ENCODE results near the gene MAN1A1. TPM values are rescaled to one million over a fixed set of nuclear protein-coding genes. Genes with fewer than 3 reads are reported as not detected.

The MAN1A1 gene
- total and polyA plus RNA-seq, 4 donors, result 11.7 to 60.4 (median 33.7) TPM

DNA sequence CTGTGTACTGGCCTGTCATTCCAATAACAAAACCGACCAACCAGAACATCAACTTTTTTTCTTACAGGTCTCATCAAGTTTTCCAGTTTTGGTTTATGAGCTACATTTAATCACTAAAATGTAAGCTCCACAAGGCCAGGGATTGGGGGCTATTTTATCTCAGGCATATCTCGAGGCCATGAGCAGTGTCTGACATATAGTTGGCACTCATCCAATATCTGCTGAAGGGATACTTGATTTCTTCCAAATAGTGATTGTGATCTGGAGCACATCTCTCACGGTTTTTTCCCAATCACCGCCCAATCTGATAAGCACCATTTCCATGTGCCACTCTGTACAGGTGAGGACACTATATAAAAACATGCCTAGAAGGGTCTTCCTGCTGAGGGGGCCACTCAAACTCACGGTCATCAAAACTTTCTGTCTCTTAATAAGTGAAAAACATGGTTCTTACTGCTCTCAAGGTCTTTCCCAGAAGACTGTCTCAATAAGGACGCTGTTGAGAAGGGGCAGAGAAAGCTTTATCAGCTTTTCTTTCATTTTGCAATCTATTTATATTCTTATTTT is 65.5 kb downstream of the MAN1A1 start:
- H3K4me3 ChIP-seq (ENCODE audit: low read depth, low read length), result no peak overlapping the region

DNA sequence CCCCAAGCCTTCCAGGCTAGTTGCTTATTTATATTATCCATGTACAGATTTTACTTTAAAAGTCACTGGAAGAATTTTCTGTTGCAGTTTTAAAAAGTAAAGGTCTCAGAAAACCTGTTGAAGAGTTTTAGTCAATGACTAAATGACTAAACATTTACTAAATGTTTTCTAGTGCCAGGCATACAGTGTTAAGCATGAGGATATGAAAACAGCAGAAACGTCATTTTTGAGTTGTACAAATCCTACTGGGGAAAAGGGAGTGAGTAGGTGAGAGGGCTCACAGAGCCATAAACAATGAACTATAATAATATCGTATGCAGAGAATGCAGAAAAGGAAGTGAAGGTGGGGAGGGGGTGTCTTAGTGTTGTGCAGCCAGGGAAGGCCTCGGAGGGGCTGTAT is 66.3 kb downstream of the MAN1A1 start:
- no peaks in the 10 kb centered on the region for H3K36me3 ChIP-seq (ENCODE audit: control insufficient read depth, insufficient read depth, low read length)
- no peak for DNase-seq (ENCODE audit: low read depth in 4 of 6, low spot score in 6 of 6)
- WGBS (ENCODE audit: insufficient coverage), result 89% methylated on average over 3 of the region's 3 CpGs
- H3K4me1 ChIP-seq (ENCODE audit: control insufficient read depth, insufficient read depth, low read length), result no peaks in the 10 kb centered on the region
- no peak overlapping the region for H3K27ac ChIP-seq (ENCODE audit: low read depth, low read length)
- no peak overlapping the region for H3K4me3 ChIP-seq (ENCODE audit: low read depth, low read length)
- no peaks in the 10 kb centered on the region for H3K27me3 ChIP-seq (ENCODE audit: control insufficient read depth, insufficient read depth, low read length)
- no peaks in the 10 kb centered on the region for H3K9me3 ChIP-seq (ENCODE audit: control insufficient read depth, insufficient read depth, low read length)

More for the DNA sequence above, 65.5 kb downstream of the MAN1A1 start:
- Histone ChIP-seq H3K27ac (ENCODE audit: low read depth, low read length) (no peak overlapping the region), H3K9me3 (ENCODE audit: control insufficient read depth, insufficient read depth, low read length) (no peaks in the 10 kb centered on the region), H3K27me3 (ENCODE audit: control insufficient read depth, insufficient read depth, low read length) (no peaks in the 10 kb centered on the region), H3K4me1 (ENCODE audit: control insufficient read depth, insufficient read depth, low read length) (no peaks in the 10 kb centered on the region), H3K36me3 (ENCODE audit: control insufficient read depth, insufficient read depth, low read length) (no peaks in the 10 kb centered on the region)
- 100% methylated on average over 3 of the region's 6 CpGs for WGBS (ENCODE audit: insufficient coverage)
- DNase-seq (ENCODE audit: low read depth in 4 of 6, low spot score in 6 of 6), result no peak

DNA sequence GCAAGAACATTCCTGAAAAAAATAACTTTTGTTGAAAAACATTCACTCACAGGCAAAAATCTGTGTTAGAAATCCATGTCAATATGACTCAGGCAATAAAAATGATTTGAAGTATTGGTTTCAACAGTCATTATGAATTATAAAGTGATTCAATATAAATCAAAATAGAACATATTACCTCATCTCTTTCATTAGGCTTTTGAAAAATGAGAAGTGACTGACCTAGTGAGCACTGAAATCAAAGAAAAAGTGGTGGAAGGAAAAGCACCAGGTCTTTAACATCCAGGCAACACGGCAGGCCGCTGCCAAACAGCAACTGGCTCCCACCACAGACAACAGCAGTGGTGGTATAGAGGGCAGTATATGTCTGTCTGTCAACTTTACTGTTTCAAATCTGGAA is 68.9 kb downstream of the MAN1A1 start:
- no peaks in the 10 kb centered on the region for H3K36me3 ChIP-seq (ENCODE audit: control insufficient read depth, insufficient read depth, low read length)
- H3K27ac ChIP-seq (ENCODE audit: low read depth, low read length), result no peak overlapping the region
- DNase-seq (ENCODE audit: low read depth in 4 of 6, low spot score in 6 of 6), result no peak
- H3K27me3 ChIP-seq (ENCODE audit: control insufficient read depth, insufficient read depth, low read length), result no peaks in the 10 kb centered on the region
- no peaks in the 10 kb centered on the region for H3K4me1 ChIP-seq (ENCODE audit: control insufficient read depth, insufficient read depth, low read length)
- no peaks in the 10 kb centered on the region for H3K9me3 ChIP-seq (ENCODE audit: control insufficient read depth, insufficient read depth, low read length)
- H3K4me3 ChIP-seq (ENCODE audit: low read depth, low read length), result no peak overlapping the region
- WGBS (ENCODE audit: insufficient coverage), result no CpG with 5 or more reads among the region's 2 CpGs

DNA sequence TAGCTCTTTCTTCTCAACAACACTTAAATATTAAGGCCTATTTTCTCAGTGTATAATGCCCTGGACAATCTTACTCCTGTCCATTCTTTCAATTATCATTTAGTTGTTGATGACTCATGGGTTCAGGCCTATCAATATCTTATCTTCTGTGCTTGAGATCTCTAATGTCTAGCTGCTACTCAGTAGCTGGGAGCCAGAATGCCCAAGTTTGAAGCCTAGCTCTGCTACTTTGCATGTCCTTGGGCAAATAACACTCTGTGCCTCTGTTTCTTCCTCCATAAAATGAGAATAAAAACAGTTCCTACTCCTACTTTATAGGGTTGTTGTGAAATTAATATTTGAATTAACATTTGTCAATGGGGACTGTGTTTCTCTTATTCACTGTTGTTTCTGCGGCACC is 69.5 kb downstream of the MAN1A1 start:
- Histone ChIP-seq H3K4me3 (ENCODE audit: low read depth, low read length) (no peak overlapping the region), H3K27me3 (ENCODE audit: control insufficient read depth, insufficient read depth, low read length) (no peaks in the 10 kb centered on the region), H3K4me1 (ENCODE audit: control insufficient read depth, insufficient read depth, low read length) (no peaks in the 10 kb centered on the region), H3K9me3 (ENCODE audit: control insufficient read depth, insufficient read depth, low read length) (no peaks in the 10 kb centered on the region), H3K36me3 (ENCODE audit: control insufficient read depth, insufficient read depth, low read length) (no peaks in the 10 kb centered on the region), H3K27ac (ENCODE audit: low read depth, low read length) (no peak overlapping the region)
- WGBS (ENCODE audit: insufficient coverage), result no CpG with 5 or more reads among the region's 1 CpG
- no peak for DNase-seq (ENCODE audit: low read depth in 4 of 6, low spot score in 6 of 6)

DNA sequence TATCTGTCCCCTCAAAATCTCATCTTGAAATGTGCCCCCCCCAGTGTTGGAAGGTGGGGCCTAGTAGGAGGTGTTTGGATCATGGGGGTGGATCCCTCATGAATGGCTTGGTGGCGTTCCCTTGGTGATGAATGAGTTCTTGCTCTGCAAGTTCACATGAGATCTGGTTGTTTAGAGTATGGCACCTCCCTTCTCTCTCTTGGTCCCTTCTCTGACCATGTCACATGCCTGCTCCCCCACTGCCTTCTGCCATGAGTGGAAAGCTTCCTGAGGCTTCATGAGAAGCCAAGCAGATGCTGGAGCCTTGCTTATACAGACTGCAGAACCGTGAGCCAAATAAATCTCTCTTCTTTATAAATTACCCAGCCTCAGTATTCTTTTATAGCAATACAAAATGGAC is 70.9 kb downstream of the MAN1A1 start:
- 82% methylated on average over 2 of the region's 2 CpGs for WGBS (ENCODE audit: insufficient coverage)
- Histone ChIP-seq H3K27ac (ENCODE audit: low read depth, low read length) (no peak overlapping the region), H3K9me3 (ENCODE audit: control insufficient read depth, insufficient read depth, low read length) (no peaks in the 10 kb centered on the region)

DNA sequence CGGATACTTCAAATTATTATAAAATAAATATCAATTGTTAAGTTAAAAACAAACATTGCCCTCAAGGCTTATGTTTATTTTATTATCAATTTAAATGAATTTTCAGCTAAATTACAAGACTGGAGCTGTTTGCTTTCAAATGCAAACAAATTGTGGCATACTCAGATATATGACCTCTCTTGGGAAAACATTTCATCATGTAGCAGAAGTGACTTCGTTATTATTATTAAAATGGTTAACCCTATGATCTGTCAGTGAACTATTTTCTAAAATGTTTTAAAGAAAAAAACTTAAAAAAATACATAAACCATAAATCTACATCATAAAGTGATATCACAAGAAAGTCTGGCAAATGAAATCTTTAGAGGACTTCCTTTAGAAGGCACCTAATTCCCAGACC is 72.5 kb downstream of the MAN1A1 start:
- no peaks in the 10 kb centered on the region for H3K4me1 ChIP-seq (ENCODE audit: control insufficient read depth, insufficient read depth, low read length)
- no peaks in the 10 kb centered on the region for H3K36me3 ChIP-seq (ENCODE audit: control insufficient read depth, insufficient read depth, low read length)
- no peak for DNase-seq (ENCODE audit: low read depth in 4 of 6, low spot score in 6 of 6)
- no peak overlapping the region for H3K27ac ChIP-seq (ENCODE audit: low read depth, low read length)
- H3K4me3 ChIP-seq (ENCODE audit: low read depth, low read length), result no peak overlapping the region
- no peaks in the 10 kb centered on the region for H3K27me3 ChIP-seq (ENCODE audit: control insufficient read depth, insufficient read depth, low read length)
- no CpG with 5 or more reads among the region's 2 CpGs for WGBS (ENCODE audit: insufficient coverage)
- H3K9me3 ChIP-seq (ENCODE audit: control insufficient read depth, insufficient read depth, low read length), result no peaks in the 10 kb centered on the region

More for the DNA sequence above, 70.9 kb downstream of the MAN1A1 start:
- no peaks in the 10 kb centered on the region for H3K36me3 ChIP-seq (ENCODE audit: control insufficient read depth, insufficient read depth, low read length)
- H3K27me3 ChIP-seq (ENCODE audit: control insufficient read depth, insufficient read depth, low read length), result no peaks in the 10 kb centered on the region
- no peak for DNase-seq (ENCODE audit: low read depth in 4 of 6, low spot score in 6 of 6)
- no peak overlapping the region for H3K4me3 ChIP-seq (ENCODE audit: low read depth, low read length)
- H3K4me1 ChIP-seq (ENCODE audit: control insufficient read depth, insufficient read depth, low read length), result no peaks in the 10 kb centered on the region

DNA sequence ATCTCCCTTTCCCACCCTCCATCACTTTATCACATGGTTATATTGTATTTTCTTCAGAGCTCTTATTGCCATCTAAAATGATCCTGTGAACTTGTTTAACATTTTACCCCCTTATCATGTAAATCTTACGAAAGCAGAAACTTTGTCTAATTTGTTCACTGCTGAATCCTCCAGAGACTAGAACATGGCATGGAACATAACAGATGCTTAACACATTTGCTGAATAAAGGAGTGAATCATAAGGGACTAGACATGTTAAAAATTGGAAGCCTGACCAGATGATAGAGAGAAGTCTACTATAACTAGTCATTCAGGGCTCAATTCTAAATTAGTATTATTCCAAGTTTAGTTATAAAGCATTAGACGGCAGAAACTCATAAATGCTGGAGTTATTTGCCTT is 73.3 kb downstream of the MAN1A1 start:
- WGBS (ENCODE audit: insufficient coverage), result no CpG with 5 or more reads among the region's 2 CpGs
- Histone ChIP-seq H3K4me1 (ENCODE audit: control insufficient read depth, insufficient read depth, low read length) (no peaks in the 10 kb centered on the region), H3K27me3 (ENCODE audit: control insufficient read depth, insufficient read depth, low read length) (no peaks in the 10 kb centered on the region), H3K9me3 (ENCODE audit: control insufficient read depth, insufficient read depth, low read length) (no peaks in the 10 kb centered on the region), H3K27ac (ENCODE audit: low read depth, low read length) (no peak overlapping the region), H3K36me3 (ENCODE audit: control insufficient read depth, insufficient read depth, low read length) (no peaks in the 10 kb centered on the region), H3K4me3 (ENCODE audit: low read depth, low read length) (no peak overlapping the region)
- DNase-seq (ENCODE audit: low read depth in 4 of 6, low spot score in 6 of 6), result no peak

DNA sequence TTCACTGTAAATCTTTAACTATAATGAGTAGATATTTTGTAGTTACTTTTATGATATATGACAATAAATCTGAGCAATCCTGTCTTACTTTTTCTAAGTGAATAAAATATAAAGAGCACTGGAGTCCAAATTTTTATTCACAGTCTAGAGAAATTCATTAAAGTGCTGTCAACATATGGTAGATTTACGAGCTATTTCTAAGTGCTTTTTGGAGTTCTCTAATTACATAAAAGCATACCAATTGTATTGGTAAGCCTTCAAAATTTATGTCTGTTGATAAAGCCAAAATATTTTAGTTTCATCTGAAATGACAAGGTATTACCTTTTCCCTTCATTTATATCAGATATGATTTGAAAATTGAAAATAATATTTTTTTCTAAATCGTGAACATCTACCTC is 75.4 kb downstream of the MAN1A1 start:
- Histone ChIP-seq H3K27me3 (ENCODE audit: control insufficient read depth, insufficient read depth, low read length) (no peaks in the 10 kb centered on the region), H3K9me3 (ENCODE audit: control insufficient read depth, insufficient read depth, low read length) (no peaks in the 10 kb centered on the region), H3K4me3 (ENCODE audit: low read depth, low read length) (no peak overlapping the region), H3K27ac (ENCODE audit: low read depth, low read length) (no peak overlapping the region), H3K36me3 (ENCODE audit: control insufficient read depth, insufficient read depth, low read length) (peaks cover 2% of the 10 kb centered on the region), H3K4me1 (ENCODE audit: control insufficient read depth, insufficient read depth, low read length) (no peaks in the 10 kb centered on the region)
- DNase-seq (ENCODE audit: low read depth in 4 of 6, low spot score in 6 of 6), result no peak
- WGBS (ENCODE audit: insufficient coverage), result no CpG with 5 or more reads among the region's 2 CpGs

DNA sequence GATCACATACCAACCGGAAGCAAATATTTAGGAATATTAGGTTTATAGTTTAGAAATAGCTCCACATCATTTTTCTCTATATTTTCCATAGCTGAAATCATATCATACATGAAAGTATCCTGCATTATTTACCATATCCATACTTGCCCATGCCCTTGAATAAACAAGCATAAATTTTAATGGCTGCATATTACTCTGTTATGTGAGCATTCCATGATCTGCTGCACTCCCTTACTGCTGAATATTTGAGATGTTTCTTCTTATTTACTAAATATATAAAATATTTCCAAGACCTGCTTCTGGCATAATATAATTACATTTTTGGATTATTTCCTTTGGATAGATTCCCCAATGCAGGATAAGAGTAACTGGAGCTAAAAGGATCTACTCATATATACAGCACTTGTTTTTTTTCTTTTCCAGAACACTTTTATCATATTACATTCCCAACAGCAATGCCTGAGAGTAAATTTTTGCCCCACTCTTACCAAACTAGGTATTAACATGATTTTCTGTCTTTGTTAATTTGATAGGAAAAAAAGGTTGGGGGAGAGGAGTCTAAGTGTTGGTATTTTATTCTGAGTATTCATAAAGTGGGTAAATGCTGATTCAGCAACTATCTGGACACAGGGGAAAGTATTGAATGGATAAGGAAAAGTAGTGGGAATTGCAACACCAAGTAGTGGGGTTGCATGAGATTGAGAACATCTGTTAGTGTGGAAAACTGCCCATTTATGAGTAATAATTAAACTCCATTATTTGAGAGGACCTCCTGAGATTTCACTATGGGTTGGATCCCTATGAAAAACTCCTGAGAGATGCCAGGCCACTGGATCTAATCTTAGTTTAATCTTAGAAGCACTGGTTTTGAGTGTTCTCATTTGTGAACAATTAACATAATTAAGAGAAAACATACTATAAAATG is 76.0 kb downstream of the MAN1A1 start:
- no CpG with 5 or more reads among the region's 1 CpG for WGBS (ENCODE audit: insufficient coverage)
- DNase-seq (ENCODE audit: low read depth in 4 of 6, low spot score in 6 of 6), result no peak
- Histone ChIP-seq H3K9me3 (ENCODE audit: control insufficient read depth, insufficient read depth, low read length) (no peaks in the 10 kb centered on the region), H3K27ac (ENCODE audit: low read depth, low read length) (no peak overlapping the region), H3K27me3 (ENCODE audit: control insufficient read depth, insufficient read depth, low read length) (no peaks in the 10 kb centered on the region), H3K4me3 (ENCODE audit: low read depth, low read length) (no peak overlapping the region), H3K36me3 (ENCODE audit: control insufficient read depth, insufficient read depth, low read length) (peaks cover 2% of the 10 kb centered on the region), H3K4me1 (ENCODE audit: control insufficient read depth, insufficient read depth, low read length) (no peaks in the 10 kb centered on the region)

DNA sequence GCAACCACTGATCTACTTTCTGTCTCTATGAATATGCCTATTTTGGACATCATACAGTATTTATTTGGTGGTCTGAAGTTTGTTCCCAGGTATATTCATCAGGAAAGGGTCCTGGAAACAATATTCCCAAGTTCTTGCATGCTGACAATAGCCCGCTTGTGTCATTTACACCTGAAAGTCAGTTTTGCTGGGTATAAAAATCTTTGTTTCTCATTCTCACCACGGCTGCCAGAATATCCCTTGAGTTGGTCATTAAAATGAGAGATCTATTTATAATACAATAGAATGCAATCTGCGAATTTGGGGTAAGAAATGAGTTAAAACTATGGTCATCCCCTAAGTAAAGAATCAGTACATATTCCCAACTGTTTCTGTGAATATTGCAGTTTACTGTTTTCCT is 79.0 kb downstream of the MAN1A1 start:
- no peaks in the 10 kb centered on the region for H3K9me3 ChIP-seq (ENCODE audit: control insufficient read depth, insufficient read depth, low read length)
- no CpG with 5 or more reads among the region's 3 CpGs for WGBS (ENCODE audit: insufficient coverage)
- H3K27ac ChIP-seq (ENCODE audit: low read depth, low read length), result no peak overlapping the region
- H3K4me3 ChIP-seq (ENCODE audit: low read depth, low read length), result no peak overlapping the region
- H3K27me3 ChIP-seq (ENCODE audit: control insufficient read depth, insufficient read depth, low read length), result no peaks in the 10 kb centered on the region
- H3K36me3 ChIP-seq (ENCODE audit: control insufficient read depth, insufficient read depth, low read length), result peaks cover 2% of the 10 kb centered on the region
- no peaks in the 10 kb centered on the region for H3K4me1 ChIP-seq (ENCODE audit: control insufficient read depth, insufficient read depth, low read length)
- DNase-seq (ENCODE audit: low read depth in 4 of 6, low spot score in 6 of 6), result no peak

Data from spinal cord (tissue), 10 donors.